Small intestine (tissue), 16 donors: ENCODE measurements around the gene DIAPH3. TPM values are rescaled to one million over a fixed set of nuclear protein-coding genes. Genes with fewer than 3 reads are reported as not detected.
"Not testable (repeated sequence)": the region's sequence is repeated elsewhere in the genome, so short reads cannot be mapped to it uniquely, and the experiment has no call there.

Experiments used
- DNase-seq, 2 donors: peaks; one replicate each; pipeline versions ENCODE4 v3.0.0 to v3.0.0-alpha.2; 2013
- FAIRE-seq: peaks from 2 replicates; lab custom pipeline; 2012; peaks lifted over from hg19 to GRCh38; lab: Jason Lieb, UNC
- H3K27ac ChIP-seq, 3 donors: one replicate each; pipeline ENCODE4 v1.5.1; 2013; ENCODE audit warnings: low read length in 2 of 3, mild to moderate bottlenecking in 2 of 3, control low read depth in 1 of 3, inconsistent platforms in 1 of 3, low read depth in 1 of 3, moderate library complexity in 1 of 3
- H3K27me3 ChIP-seq, 3 donors: one replicate each; pipeline ENCODE4 v1.6.1; 2013; ENCODE audit warnings: low read length in 3 of 3, inconsistent platforms in 1 of 3; ENCODE audit not compliant: control insufficient read depth in 3 of 3, insufficient read depth in 3 of 3
- H3K36me3 ChIP-seq, 3 donors: one replicate each; pipeline ENCODE4 v1.6.1; 2013; ENCODE audit warnings: low read length in 3 of 3, inconsistent platforms in 1 of 3, low read depth in 1 of 3, mild to moderate bottlenecking in 1 of 3, moderate library complexity in 1 of 3; ENCODE audit not compliant: control insufficient read depth in 3 of 3, insufficient read depth in 2 of 3
- H3K4me1 ChIP-seq, 3 donors: one replicate each; pipeline ENCODE4 v1.6.1; 2013; ENCODE audit warnings: low read length in 2 of 3, inconsistent platforms in 1 of 3, low read depth in 1 of 3, mild to moderate bottlenecking in 1 of 3, moderate library complexity in 1 of 3; ENCODE audit not compliant: control insufficient read depth in 3 of 3, insufficient read depth in 2 of 3
- H3K4me3 ChIP-seq, 3 donors: one replicate each; pipeline ENCODE4 v1.5.1; 2013; ENCODE audit warnings: low read length in 3 of 3, control low read depth in 1 of 3, inconsistent platforms in 1 of 3, low read depth in 1 of 3, mild to moderate bottlenecking in 1 of 3, moderate library complexity in 1 of 3
- H3K9me3 ChIP-seq, 2 donors: one replicate each; pipeline ENCODE4 v1.6.1; 2013; ENCODE audit warnings: low read depth in 1 of 2, low read length in 1 of 2; ENCODE audit not compliant: control insufficient read depth in 2 of 2, insufficient read depth in 1 of 2
- WGBS, 3 donors: extraction: QIAGEN DNeasy Blood & Tissue Kit; methylation state at CpG; one replicate each; pipeline ENCODE4 v1.1.7; 2013; 5-methylcytosine and 5-hydroxymethylcytosine counted together
- long read RNA-seq, 10 donors: transcript quantifications; one replicate each; lab custom pipeline, GENCODE V29; 2026
- polyA plus RNA-seq, 4 donors: library from polyadenylated mRNA; stranded (reverse) in 3 of 4; unstranded in 1 of 4; fragments of 200-250 nt in 3 of 4; fragments of 120-200 nt in 1 of 4; gene quantifications; one replicate each; pipeline versions ENCODE4 v1.2.1 to v1.2.3, GENCODE V29; 2013
- donor health status: healthy with polysubstance abuse.
- donor health status: control.
- donor health status: control.
- donor health status: Bipolar disorder and iron deficiency.
- donor health status: healthy.

Gene DIAPH3, protein sequence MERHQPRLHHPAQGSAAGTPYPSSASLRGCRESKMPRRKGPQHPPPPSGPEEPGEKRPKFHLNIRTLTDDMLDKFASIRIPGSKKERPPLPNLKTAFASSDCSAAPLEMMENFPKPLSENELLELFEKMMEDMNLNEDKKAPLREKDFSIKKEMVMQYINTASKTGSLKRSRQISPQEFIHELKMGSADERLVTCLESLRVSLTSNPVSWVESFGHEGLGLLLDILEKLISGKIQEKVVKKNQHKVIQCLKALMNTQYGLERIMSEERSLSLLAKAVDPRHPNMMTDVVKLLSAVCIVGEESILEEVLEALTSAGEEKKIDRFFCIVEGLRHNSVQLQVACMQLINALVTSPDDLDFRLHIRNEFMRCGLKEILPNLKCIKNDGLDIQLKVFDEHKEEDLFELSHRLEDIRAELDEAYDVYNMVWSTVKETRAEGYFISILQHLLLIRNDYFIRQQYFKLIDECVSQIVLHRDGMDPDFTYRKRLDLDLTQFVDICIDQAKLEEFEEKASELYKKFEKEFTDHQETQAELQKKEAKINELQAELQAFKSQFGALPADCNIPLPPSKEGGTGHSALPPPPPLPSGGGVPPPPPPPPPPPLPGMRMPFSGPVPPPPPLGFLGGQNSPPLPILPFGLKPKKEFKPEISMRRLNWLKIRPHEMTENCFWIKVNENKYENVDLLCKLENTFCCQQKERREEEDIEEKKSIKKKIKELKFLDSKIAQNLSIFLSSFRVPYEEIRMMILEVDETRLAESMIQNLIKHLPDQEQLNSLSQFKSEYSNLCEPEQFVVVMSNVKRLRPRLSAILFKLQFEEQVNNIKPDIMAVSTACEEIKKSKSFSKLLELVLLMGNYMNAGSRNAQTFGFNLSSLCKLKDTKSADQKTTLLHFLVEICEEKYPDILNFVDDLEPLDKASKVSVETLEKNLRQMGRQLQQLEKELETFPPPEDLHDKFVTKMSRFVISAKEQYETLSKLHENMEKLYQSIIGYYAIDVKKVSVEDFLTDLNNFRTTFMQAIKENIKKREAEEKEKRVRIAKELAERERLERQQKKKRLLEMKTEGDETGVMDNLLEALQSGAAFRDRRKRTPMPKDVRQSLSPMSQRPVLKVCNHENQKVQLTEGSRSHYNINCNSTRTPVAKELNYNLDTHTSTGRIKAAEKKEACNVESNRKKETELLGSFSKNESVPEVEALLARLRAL
- 1 to 10 TPM in 3 of 4 donors, under 1 TPM in 1; 0.67 to 4.2 (median 3.1) TPM for polyA plus RNA-seq
- long read RNA-seq, donor 1: 0 reads
- long read RNA-seq, donor 2: 0 reads
- long read RNA-seq, donor 3: 0 reads
- long read RNA-seq, donor 4: 0 reads
- long read RNA-seq, donor 5: 0 reads
- long read RNA-seq, donor 6: 0 reads
- long read RNA-seq, donor 7: 0 reads
- long read RNA-seq, donor 8: 0 reads
- long read RNA-seq, donor 9: 0 reads
- long read RNA-seq, donor 10: 0 reads

DNA sequence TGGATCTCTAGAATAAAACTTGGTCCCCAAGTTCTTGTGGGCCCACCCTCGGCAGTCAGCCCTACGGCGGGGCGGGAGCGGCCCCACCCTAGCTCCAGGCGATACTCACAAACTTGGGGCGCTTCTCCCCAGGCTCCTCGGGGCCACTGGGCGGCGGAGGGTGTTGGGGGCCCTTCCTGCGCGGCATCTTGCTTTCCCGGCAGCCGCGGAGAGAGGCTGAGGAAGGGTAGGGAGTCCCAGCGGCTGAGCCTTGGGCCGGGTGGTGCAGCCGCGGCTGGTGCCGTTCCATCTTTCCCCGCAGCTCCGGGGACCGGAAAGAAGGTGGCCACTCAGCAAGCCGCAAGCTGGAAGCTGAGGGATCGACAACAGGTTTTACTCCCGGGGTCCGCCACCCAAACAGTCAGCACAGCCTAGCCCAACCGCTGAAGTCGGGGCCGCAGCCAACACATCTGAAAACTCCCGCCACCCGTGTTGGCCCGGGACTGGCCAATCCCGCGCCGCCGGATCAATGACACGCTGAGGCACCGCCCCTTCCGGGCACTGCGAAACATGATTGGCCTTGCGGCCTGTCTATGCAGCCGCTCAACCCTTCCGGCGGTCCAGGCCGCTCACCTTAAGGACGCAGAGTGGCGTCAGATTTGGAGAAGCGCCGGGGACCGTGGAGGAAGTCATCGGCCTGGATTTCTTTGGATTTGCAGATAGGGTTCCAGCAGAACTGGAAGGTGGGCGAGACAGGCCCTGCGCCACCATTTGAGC is at the start of gene DIAPH3:
Gene DIAPH3 (minus strand): TSS at position 451 of the 756 bp plus-strand sequence. CDS start 162 bp downstream, at position 289.
- no peak for FAIRE-seq
- Histone ChIP-seq H3K27ac (peak within 1 kb of the TSS; percentile 71 to 94 (median 90)), H3K4me1 (peaks cover 0 to 15% (median 7%) of the 10 kb centered on the region in 3 donors), H3K9me3 (no peaks in the 10 kb centered on the region), H3K27me3 (no peaks in the 10 kb centered on the region), H3K4me3 (peak within 1 kb of the TSS; percentile 53 to 91 (median 62)), H3K36me3 (no peaks in the 10 kb centered on the region)
- 0 to 1% (median 0%) methylated on average over 52 to 54 of the region's 54 CpGs for WGBS, 3 donors
- DNase-seq: peak; percentile 96 to 97

DNA sequence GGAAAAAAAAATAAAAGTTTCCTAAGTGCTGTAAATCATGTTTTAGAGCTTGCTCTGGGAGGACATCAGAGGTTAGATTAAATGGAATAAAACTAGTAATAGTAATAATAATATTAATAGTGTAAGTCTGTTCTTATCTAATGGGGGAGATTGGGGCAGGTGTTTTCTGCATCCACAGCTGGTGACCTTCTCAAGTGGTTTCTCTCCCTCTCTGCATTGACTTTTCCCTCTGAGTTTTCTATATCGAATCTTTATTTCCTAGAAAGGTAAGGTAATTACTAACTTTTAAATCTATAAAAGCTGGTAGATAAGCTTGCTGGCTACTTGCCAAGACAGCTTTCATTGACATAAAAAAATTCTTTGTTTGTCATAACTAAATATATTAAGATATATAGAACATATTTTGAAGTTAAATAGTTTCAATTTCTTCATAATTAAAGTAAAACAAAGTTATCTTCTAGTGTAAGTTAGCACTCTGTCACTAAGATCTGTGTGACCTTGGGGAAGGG is 49.6 kb upstream of the DIAPH3 start:
- no peak overlapping the region for H3K4me3 ChIP-seq
- WGBS, 3 donors: 4 to 46% (median 27%) methylated on average over 1 of the region's 1 CpG
- no peaks in the 10 kb centered on the region for H3K9me3 ChIP-seq
- no peaks in the 10 kb centered on the region for H3K36me3 ChIP-seq
- no peak overlapping the region for H3K27ac ChIP-seq
- FAIRE-seq (no peak), DNase-seq (peak; percentile 5 to 23)
- peaks cover 0 to 9% (median 0%) of the 10 kb centered on the region in 3 donors for H3K4me1 ChIP-seq
- no peaks in the 10 kb centered on the region for H3K27me3 ChIP-seq

DNA sequence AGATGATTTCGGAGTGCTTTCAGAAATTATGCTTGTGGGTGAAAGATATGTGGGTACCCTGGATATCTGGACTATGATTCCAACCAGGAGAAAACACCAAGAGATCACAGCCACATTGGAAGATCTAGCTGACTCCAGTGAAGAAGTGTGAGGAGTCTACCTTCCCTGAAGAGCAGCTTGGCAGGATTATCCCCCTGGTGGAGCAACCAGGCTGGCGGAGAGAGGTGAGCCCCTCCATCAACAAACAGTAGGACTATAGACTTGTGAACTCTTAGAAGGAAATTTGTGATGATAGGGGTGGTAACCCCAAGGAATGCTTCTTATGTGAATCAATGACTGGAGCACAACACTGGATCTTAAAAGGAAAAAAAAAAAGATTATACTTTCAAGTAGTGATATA is 47.8 kb upstream of the DIAPH3 start:
- Histone ChIP-seq H3K4me3 (no peak overlapping the region), H3K9me3 (no peaks in the 10 kb centered on the region), H3K27me3 (no peaks in the 10 kb centered on the region), H3K4me1 (peaks cover 0 to 9% (median 0%) of the 10 kb centered on the region in 3 donors), H3K36me3 (no peaks in the 10 kb centered on the region), H3K27ac (no peak overlapping the region)
- FAIRE-seq: no peak
- WGBS, 3 donors: 78 to 90% (median 88%) methylated on average over 2 of the region's 2 CpGs
- DNase-seq: no peak

DNA sequence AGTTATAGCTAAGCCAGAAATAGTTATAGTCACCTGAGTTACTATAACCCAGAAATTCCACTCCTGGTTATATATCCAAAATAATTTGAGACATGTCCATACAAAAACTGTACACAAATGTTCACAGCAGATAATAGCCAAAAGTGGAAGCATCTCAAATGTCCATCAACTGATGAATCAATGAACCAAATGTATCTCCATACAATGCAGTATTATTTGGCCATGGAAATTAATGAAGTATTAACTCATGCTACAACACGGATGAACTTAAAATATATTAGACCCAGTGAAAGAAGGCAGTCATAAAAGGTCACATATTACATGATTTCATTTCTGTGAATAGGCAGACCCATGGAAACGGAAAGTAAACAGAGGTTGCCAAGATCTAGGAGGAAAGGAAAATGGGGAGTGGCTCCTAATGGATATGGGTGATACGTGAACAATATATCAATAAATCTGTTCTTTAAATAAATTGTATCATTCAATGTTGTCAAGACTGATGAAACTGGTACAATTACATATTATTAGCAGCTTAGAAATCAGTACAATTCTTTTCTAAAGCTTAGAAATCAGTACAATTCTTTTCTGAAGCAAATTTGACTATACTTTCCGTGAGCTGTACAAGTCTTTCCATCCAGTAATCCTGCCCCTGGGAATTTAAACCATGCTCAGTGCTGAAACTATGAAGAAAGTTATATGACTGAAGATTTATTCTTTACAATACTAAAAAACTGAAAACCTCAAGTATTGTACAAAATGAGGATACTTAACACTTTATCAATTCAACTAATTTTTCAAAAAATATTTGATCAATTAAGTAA is 47.0 kb upstream of the DIAPH3 start:
- Histone ChIP-seq H3K9me3 (no peaks in the 10 kb centered on the region), H3K4me1 (peaks cover 0 to 9% (median 0%) of the 10 kb centered on the region in 3 donors), H3K27me3 (no peaks in the 10 kb centered on the region), H3K36me3 (no peaks in the 10 kb centered on the region), H3K27ac (no peak overlapping the region), H3K4me3 (no peak overlapping the region)
- peak; percentile 54 to 64 for DNase-seq
- peak; percentile 47 for FAIRE-seq
- WGBS, 3 donors: 24 to 49% (median 38%) methylated on average over 4 of the region's 4 CpGs

DNA sequence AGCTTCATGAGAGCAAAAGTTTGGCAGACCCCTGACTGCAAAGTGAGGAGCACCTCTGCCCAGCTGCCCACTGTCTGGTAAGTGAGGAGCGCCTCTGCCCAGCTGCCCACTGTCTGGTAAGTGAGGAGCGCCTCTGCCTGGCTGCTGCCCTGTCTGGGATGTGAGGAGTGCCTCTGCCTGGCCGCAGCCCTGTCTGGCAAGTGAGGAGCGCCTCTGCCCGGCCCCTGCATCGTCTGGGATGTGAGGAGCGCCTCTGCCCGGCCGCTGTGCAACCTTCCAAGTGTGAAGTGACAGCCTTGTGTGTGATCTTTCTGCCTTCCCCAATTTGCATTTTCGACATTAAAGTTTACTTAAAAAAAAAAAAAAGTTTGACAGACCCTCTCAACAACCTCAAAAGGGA is 41.8 kb upstream of the DIAPH3 start:
- H3K9me3 ChIP-seq, H3K27me3 ChIP-seq, FAIRE-seq, DNase-seq, H3K4me1 ChIP-seq, H3K4me3 ChIP-seq, H3K36me3 ChIP-seq, H3K27ac ChIP-seq: not testable (repeated sequence)
- WGBS, 3 donors: 79 to 92% (median 82%) methylated on average over 10 of the region's 10 CpGs

DNA sequence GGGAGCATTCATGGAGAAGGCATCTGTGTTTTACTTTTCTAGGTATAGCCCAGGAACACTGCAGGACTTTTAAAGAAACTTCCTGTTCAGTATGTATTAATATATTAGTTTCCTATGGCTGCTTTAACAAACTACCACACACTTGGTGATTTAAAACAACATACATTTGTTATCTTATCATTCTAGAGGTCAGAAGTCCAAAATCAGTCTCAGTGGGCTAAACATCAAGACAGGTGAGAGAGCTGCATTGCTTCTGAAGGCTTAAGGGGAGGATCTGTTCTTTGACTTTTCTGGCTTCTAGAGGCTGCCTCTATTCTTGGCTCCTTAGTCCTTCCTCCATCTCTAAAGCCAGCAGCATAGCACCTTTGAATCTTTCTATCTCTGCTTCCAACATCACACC is 37.6 kb upstream of the DIAPH3 start:
- H3K4me3 ChIP-seq: no peak overlapping the region
- H3K4me1 ChIP-seq: peaks cover 0 to 8% (median 0%) of the 10 kb centered on the region in 3 donors
- no peaks in the 10 kb centered on the region for H3K36me3 ChIP-seq
- FAIRE-seq: no peak
- H3K9me3 ChIP-seq: no peaks in the 10 kb centered on the region
- H3K27me3 ChIP-seq: peaks cover 0 to 2% (median 0%) of the 10 kb centered on the region in 3 donors
- peak; percentile 50 to 56 for DNase-seq
- peak overlapping the region in 1 of 3 donors; percentile 52 for H3K27ac ChIP-seq

DNA sequence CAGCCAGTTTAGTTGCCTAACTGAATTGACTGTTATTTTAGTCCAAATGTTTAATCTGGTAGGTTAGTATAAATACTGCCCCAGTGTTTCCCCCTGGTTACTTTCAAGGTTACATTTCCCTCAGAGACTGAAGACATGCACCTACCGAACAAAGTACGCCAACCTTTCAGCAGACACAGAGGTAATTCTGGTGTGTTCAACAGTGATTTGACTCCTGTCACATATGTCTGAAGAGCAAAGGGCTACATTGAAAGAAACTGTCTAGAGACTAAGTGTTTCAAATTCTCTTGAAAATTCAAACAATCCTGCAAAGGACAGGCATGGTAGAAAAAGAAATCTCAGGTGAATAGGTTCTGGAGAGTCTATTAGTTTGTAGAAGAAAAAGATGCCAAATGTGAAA is 32.2 kb upstream of the DIAPH3 start:
- DNase-seq: peak in 1 of 2 donors; percentile 22
- not testable (repeated sequence) for H3K9me3 ChIP-seq, H3K36me3 ChIP-seq, H3K4me1 ChIP-seq, H3K4me3 ChIP-seq, H3K27me3 ChIP-seq, H3K27ac ChIP-seq
- 53 to 81% (median 79%) methylated on average over 2 of the region's 2 CpGs for WGBS, 3 donors
- peak; percentile 90 for FAIRE-seq
